PC-9 (cell line): Measurements from ENCODE around the gene WASHC2A. TPM values are rescaled to one million over a fixed set of nuclear protein-coding genes. Genes with fewer than 3 reads are reported as not detected.
"Not testable (repeated sequence)": the region's sequence is repeated elsewhere in the genome, so short reads cannot be mapped to it uniquely, and the experiment has no call there.

ENCODE experiments used
- Bru-seq: library from RNA; stranded (reverse); fragments of 400-500 nt; gene quantifications from one replicate; lab custom pipeline; 2021; lab: Mats Ljungman, UMichigan
- BruChase-seq, 2 experiments: library from RNA; stranded (reverse); fragments of 400-500 nt; gene quantifications; one replicate each; lab custom pipeline; 2021; lab: Mats Ljungman, UMichigan
- BruUV-seq: library from RNA; stranded (reverse); fragments of 400-500 nt; replicated peaks from 2 replicates; lab custom pipeline; 2021; lab: Mats Ljungman, UMichigan
- CTCF ChIA-PET: fragments of 300-600 bp; sonication (Branson Sonifier 250); formaldehyde crosslinking; loops from one replicate; lab custom pipeline; 2022; ENCODE audit warnings: antibody characterized with exemption; lab: Charles Lee
- POLR2A ChIA-PET: fragments of 300-600 bp; sonication (Branson Sonifier 250); formaldehyde crosslinking; loops from one replicate; lab custom pipeline; 2022; ENCODE audit warnings: antibody characterized with exemption; ENCODE audit not compliant: unreplicated experiment; lab: Charles Lee
- DNase-seq, 2 experiments: peaks; one replicate each; pipeline versions ENCODE4 v3.0.0 to v3.0.0-alpha.2; 2015 to 2022; ENCODE audit warnings: mixed read lengths in 1 of 2
- H2AFZ ChIP-seq: fragments of 200-600 bp; sonication (generic); 2 replicates; pipeline ENCODE4 v1.8.1; 2017; ENCODE audit warnings: antibody characterized with exemption
- H3F3A ChIP-seq: fragments of 200-600 bp; sonication (generic); 2 replicates; pipeline ENCODE4 v1.8.1; 2017; ENCODE audit warnings: antibody characterized with exemption, mild to moderate bottlenecking, low read depth; ENCODE audit not compliant: insufficient read depth
- H3K27ac ChIP-seq: fragments of 200-600 bp; sonication (generic); 2 replicates; pipeline ENCODE4 v1.6.1; 2016; ENCODE audit warnings: mixed run types
- H3K27me3 ChIP-seq: fragments of 200-600 bp; sonication (generic); 2 replicates; pipeline ENCODE4 v1.6.1; 2016; ENCODE audit warnings: low read depth, mixed run types; ENCODE audit not compliant: insufficient read depth
- H3K36me3 ChIP-seq: fragments of 200-600 bp; sonication (generic); 2 replicates; pipeline ENCODE4 v1.6.1; 2016; ENCODE audit warnings: low read depth, mixed run types
- H3K4me1 ChIP-seq: fragments of 200-600 bp; sonication (generic); replicated peaks from 2 replicates; pipeline ENCODE4 v1.6.1; 2016; ENCODE audit warnings: mixed run types; ENCODE audit not compliant: insufficient read depth
- H3K4me2 ChIP-seq: fragments of 200-600 bp; sonication (generic); 2 replicates; pipeline ENCODE4 v1.6.1; 2017; ENCODE audit warnings: mixed run types
- H3K4me3 ChIP-seq: fragments of 200-600 bp; sonication (generic); 2 replicates; pipeline ENCODE4 v1.6.1; 2016; ENCODE audit warnings: mixed run types
- H3K79me2 ChIP-seq: fragments of 200-600 bp; sonication (generic); 2 replicates; pipeline ENCODE4 v1.6.1; 2017; ENCODE audit warnings: low read depth, mixed run types
- H3K9me2 ChIP-seq: fragments of 200-600 bp; sonication (generic); 2 replicates; pipeline ENCODE4 v1.8.1; 2017; ENCODE audit warnings: mild to moderate bottlenecking; ENCODE audit not compliant: insufficient read depth
- H3K9me3 ChIP-seq: fragments of 200-600 bp; sonication (generic); 2 replicates; pipeline ENCODE4 v1.8.1; 2016; ENCODE audit warnings: low read depth; ENCODE audit not compliant: insufficient read depth
- H4K20me1 ChIP-seq: fragments of 200-600 bp; sonication (generic); 2 replicates; pipeline ENCODE4 v1.8.1; 2017; ENCODE audit not compliant: insufficient read depth
- CTCF ChIP-seq: fragments of 200-600 bp; sonication (generic); conservative IDR thresholded peaks from 2 replicates; pipeline ENCODE4 v1.6.1; 2017; ENCODE audit warnings: mixed run types, antibody characterized with exemption, mild to moderate bottlenecking, moderate library complexity
- EZH2 ChIP-seq: fragments of 200-600 bp; sonication (generic); IDR thresholded peaks from 2 replicates; pipeline ENCODE4 v1.8.0; 2017; ENCODE audit warnings: antibody characterized with exemption, low read depth
- intact Hi-C: fragments of 100-400 bp; cut with micrococcal nuclease; formaldehyde crosslinking; loops from one replicate; pipeline ENCODE4 v1.10.0; 2022; ENCODE audit not compliant: unreplicated experiment
- long read RNA-seq: library from polyadenylated mRNA; stranded (forward); transcript quantifications from one replicate; pipeline ENCODE4 v2.0.0, GENCODE V29; 2022
- total RNA-seq: library from RNA; stranded (reverse); gene quantifications from 2 replicates; pipeline ENCODE4 v1.2.3, GENCODE V29; 2021

WASHC2A gene
- total RNA-seq, result 26.9 and 42.6 TPM in 2 replicates
- percentile 76 among the genes with signal in this experiment for Bru-seq, nascent RNA
- percentile 75 among the genes with signal in this experiment for BruChase-seq, experiment 1, labeled RNA remaining after a 2-hour chase
- percentile 82 among the genes with signal in this experiment for BruChase-seq, experiment 2, labeled RNA remaining after a 6-hour chase
- long read RNA-seq, full-length matches to known transcripts, result 15 of 36 reads
- long read RNA-seq, partial matches to known transcripts, result 11 of 36 reads
- long read RNA-seq, other reads (novel, unspliced or antisense), result 10 of 36 reads

- H3K9me3 ChIP-seq, H3K36me3 ChIP-seq, H3K27ac ChIP-seq, H3K79me2 ChIP-seq, H3K4me1 ChIP-seq, POLR2A ChIA-PET, CTCF ChIA-PET, H3K9me2 ChIP-seq, BruUV-seq, H3K27me3 ChIP-seq, H4K20me1 ChIP-seq, H3F3A ChIP-seq, intact Hi-C loops: not testable (repeated sequence)
- Histone ChIP-seq H2AFZ (peak within 1 kb of the TSS; percentile 79), H3K4me2 (peak within 1 kb of the TSS; percentile 86), H3K4me3 (peak within 1 kb of the TSS; percentile 77)
- DNase-seq, result peak; percentile 81 to 96
Observed at GRCh38 chr10:50067546-50068351, at the start of gene WASHC2A. Gene WASHC2A, plus strand, starts transcription at chr10:50067954. Its CDS starts 52 bp downstream, at chr10:50068006.

- H2AFZ ChIP-seq, H3K9me3 ChIP-seq, H3K4me1 ChIP-seq, H3K9me2 ChIP-seq, H3K36me3 ChIP-seq, DNase-seq, H4K20me1 ChIP-seq, H3F3A ChIP-seq, H3K79me2 ChIP-seq, H3K27ac ChIP-seq, BruUV-seq, H3K4me2 ChIP-seq, H3K27me3 ChIP-seq, H3K4me3 ChIP-seq, POLR2A ChIA-PET, CTCF ChIA-PET, intact Hi-C loops: not testable (repeated sequence)
Observed at GRCh38 chr10:50019279-50019678, 48.5 kb upstream of the WASHC2A start.

GRCh38 chr10:50020451-50021024 is 47.2 kb upstream of the WASHC2A start:
- H3K4me3 ChIP-seq, H3K9me2 ChIP-seq, H3K4me2 ChIP-seq, H4K20me1 ChIP-seq, H3K79me2 ChIP-seq, H3F3A ChIP-seq, H3K4me1 ChIP-seq, POLR2A ChIA-PET, CTCF ChIA-PET, H3K9me3 ChIP-seq, DNase-seq, H2AFZ ChIP-seq, H3K27me3 ChIP-seq, H3K27ac ChIP-seq, intact Hi-C loops, H3K36me3 ChIP-seq, BruUV-seq: not testable (repeated sequence)

- Histone ChIP-seq H3K4me1 (no peaks in the 10 kb centered on the region), H3K79me2 (no peaks in the 10 kb centered on the region), H3F3A (no peaks in the 10 kb centered on the region), H3K9me2 (no peaks in the 10 kb centered on the region), H3K27me3 (peaks cover 12% of the 10 kb centered on the region), H3K4me2 (no peak overlapping the region), H3K4me3 (no peak overlapping the region), H4K20me1 (no peaks in the 10 kb centered on the region), H2AFZ (no peak overlapping the region), H3K27ac (no peak overlapping the region), H3K36me3 (no peaks in the 10 kb centered on the region), H3K9me3 (no peaks in the 10 kb centered on the region)
- no TSS peak for BruUV-seq
- no peak for DNase-seq
- POLR2A ChIA-PET, result interaction anchor here (0.5 kb wide), 1 partner anchor 791 kb away, joined by 3 read pairs; no protein-coding TSS in a partner anchor
- intact Hi-C loops, result no loop called here
- CTCF ChIA-PET, result no interaction called here
- TF ChIP-seq EZH2 (no peak), CTCF (no peak)
Observed at GRCh38 chr10:50021646-50022045, 46.1 kb upstream of the WASHC2A start.

- H2AFZ ChIP-seq, H4K20me1 ChIP-seq, H3K79me2 ChIP-seq, H3K4me2 ChIP-seq, H3K36me3 ChIP-seq, H3F3A ChIP-seq, POLR2A ChIA-PET, H3K4me3 ChIP-seq, H3K9me2 ChIP-seq, H3K9me3 ChIP-seq, intact Hi-C loops, BruUV-seq, DNase-seq, H3K4me1 ChIP-seq, H3K27ac ChIP-seq, CTCF ChIA-PET: not testable (repeated sequence)
- peaks cover 35% of the 10 kb centered on the region for H3K27me3 ChIP-seq
Observed at GRCh38 chr10:50024716-50025383, 42.9 kb upstream of the WASHC2A start.
